RWPE1 (cell line): Measurements from ENCODE around the gene KCNJ6.

ENCODE experiments used
- CTCF ChIA-PET: fragments of 350-600 bp; sonication (Branson Sonifier 250); formaldehyde crosslinking; extraction: SDS; loops from one replicate; lab custom pipeline; 2021; lab: Yijun Ruan, JAX
- POLR2A ChIA-PET: fragments of 400-600 bp; formaldehyde crosslinking; extraction: SDS; loops from one replicate; lab custom pipeline; 2020; ENCODE audit warnings: antibody characterized with exemption; ENCODE audit not compliant: low non-redundant PET; lab: Yijun Ruan, JAX
- DNase-seq: peaks from one replicate; pipeline ENCODE4 v3.0.0; 2012; ENCODE audit warnings: low spot score
- H3K27ac ChIP-seq: fragments of 450-650 bp; 2 replicates; pipeline ENCODE4 v1.5.1; 2017
- TF ChIP-seq, protein P1 (sequence below): fragments of 450-650 bp; conservative IDR thresholded peaks from 2 replicates; pipeline ENCODE4 v1.5.1; 2017; ENCODE audit warnings: low read depth, mild to moderate bottlenecking

Gene KCNJ6

DNA sequence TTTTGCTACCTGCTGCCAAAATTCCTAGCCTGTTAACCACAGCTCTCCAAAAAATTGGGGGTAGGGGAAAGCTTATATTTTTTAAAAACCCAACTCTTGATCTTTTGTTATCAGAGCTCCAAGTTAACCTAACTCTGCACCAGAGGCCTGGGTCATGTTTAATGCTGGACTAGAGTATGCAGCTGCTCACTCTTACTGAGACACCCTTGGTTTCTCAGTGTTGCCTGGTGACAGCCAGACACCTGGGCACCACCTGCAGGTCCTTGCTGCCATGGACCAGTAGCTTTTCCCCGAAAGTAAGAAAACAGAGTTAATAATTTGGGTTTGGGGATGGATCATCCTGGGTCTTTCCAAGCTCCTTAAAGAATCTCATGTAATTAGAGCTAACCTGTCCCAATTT lies 30.1 kb downstream of the KCNJ6 start:
- ChIA-PET POLR2A (no interaction called here), CTCF (interaction anchor here (0.7 kb wide), 1 partner anchor 9 kb away, joined by 4 read pairs; no protein-coding TSS in a partner anchor)
- no peak for DNase-seq
- TF ChIP-seq, protein P1, sequence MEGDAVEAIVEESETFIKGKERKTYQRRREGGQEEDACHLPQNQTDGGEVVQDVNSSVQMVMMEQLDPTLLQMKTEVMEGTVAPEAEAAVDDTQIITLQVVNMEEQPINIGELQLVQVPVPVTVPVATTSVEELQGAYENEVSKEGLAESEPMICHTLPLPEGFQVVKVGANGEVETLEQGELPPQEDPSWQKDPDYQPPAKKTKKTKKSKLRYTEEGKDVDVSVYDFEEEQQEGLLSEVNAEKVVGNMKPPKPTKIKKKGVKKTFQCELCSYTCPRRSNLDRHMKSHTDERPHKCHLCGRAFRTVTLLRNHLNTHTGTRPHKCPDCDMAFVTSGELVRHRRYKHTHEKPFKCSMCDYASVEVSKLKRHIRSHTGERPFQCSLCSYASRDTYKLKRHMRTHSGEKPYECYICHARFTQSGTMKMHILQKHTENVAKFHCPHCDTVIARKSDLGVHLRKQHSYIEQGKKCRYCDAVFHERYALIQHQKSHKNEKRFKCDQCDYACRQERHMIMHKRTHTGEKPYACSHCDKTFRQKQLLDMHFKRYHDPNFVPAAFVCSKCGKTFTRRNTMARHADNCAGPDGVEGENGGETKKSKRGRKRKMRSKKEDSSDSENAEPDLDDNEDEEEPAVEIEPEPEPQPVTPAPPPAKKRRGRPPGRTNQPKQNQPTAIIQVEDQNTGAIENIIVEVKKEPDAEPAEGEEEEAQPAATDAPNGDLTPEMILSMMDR, result no peak
- H3K27ac ChIP-seq, result no peak overlapping the region

DNA sequence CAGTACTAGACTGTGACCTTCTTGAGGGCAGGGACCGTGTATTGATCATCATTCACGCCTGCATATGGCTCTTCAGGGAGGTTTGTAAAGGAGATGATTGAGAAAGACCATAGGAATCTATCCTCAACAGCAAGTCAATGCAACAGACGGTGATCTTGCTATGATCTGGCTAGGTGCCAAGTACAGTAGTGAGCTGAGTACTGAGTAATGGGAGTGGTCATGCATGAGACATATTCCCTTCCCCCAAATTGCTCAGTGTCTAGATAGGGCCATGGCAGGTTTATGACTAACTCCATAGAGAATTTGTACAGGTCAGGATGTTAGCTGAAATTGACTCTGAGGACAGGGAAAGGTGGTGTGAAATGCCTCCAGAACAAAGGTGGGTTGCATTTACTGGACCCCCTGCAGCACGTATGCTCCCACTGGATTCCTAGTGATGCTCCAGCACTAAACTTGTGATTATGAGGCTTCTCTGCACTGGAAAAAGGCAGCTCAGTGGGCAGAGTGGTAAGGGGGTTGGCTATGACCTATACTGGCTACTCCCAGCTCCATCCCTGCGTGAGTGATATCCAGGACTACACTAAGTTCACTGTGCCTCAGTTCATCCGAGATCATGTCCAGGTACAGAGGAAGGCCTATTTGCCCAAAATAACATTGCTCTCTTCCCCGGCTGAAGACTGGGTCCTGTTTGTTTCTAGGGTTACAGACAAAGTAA lies 37.2 kb downstream of the KCNJ6 start:
- peak; percentile 96 for DNase-seq
- ChIA-PET CTCF (interaction anchor here (0.7 kb wide), 1 partner anchor 178 kb away, joined by 6 read pairs; no protein-coding TSS in a partner anchor), POLR2A (no interaction called here)
- TF ChIP-seq, protein P1, result no peak
- H3K27ac ChIP-seq, result peak overlapping the region; percentile 59; the same call in 1 of the 2 replicates

DNA sequence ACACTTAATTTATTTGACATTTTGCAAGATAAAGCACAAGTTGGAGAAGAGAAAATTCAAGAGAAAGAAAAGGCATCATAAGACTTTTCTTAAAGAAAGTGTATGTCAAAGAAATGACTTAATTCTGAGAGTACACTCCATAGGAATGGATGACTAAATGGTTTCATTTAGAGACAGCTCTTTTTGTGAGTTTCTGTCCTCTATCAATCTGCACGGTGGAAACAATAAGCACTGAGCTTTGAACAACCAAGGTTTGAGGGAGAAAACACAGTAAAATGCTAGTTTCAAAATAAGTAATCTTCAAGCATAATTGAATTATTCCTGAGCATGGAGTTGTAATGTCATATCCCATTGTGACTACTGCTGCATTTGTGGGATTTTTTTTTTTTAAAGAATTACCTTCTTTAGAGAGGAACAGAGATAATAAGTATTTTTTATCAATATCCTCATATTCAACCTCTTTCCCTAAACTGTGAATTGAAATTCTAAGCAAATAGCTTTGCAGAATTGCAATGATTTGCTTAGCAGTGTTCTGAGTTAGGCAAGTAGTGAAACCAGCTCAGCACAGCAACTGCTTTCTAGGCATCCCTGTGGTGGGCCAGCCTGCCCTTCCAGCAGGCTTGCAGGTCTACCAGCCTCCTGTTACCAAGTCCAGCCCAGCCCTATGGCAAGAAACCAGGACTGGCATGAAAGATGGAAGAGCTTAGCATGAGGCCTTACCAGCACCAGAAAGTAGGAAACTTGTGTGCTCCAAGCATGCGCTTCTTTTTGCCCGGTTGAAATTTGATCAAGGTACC lies 38.2 kb downstream of the KCNJ6 start:
- POLR2A ChIA-PET, result no interaction called here
- DNase-seq, result no peak
- TF ChIP-seq, protein P1, result no peak
- H3K27ac ChIP-seq, result peak overlapping the region; percentile 25; the same call in 1 of the 2 replicates
- CTCF ChIA-PET, result interaction anchor here (0.7 kb wide), 1 partner anchor 8 kb away, joined by 6 read pairs; no protein-coding TSS in a partner anchor

DNA sequence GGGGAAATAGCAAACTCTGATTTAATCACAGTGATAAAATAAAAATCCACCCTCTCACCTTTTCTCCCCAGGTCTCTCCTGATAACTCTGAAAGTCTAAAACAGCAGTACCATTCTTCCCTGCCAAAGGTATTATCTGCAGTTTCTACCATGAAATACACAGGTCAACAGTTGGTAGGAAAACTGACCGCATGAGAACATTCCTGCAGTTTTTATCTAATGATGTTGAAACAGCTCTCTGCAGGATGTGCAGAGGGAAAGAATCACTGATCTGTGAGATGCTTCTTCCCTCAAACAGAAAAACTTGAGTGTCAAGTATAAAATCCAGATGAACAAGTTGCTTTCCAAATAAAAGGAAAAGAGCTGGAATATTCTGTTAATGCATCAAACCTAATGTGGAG lies 39.1 kb downstream of the KCNJ6 start:
- ChIA-PET POLR2A (no interaction called here), CTCF (no interaction called here)
- no peak for DNase-seq
- TF ChIP-seq, protein P1, result no peak
- no peak overlapping the region for H3K27ac ChIP-seq

DNA sequence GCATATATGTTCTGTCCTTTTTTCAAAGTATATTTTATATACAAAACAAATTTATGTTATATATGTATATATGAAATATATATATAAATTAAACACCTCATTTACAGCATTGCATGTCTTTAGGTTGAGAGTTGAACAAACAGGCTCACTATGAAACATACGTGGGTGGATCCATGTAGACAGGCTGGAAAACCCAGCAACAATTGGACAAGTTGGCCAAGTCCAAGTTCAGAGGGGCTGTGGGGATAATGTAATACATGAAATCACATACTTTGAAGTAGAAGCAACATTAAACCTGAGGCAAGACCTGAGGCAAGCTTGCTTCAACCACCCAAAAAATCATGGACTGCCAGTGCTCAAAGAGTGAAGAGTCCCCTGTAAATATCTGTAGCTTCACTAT lies 39.7 kb downstream of the KCNJ6 start:
- TF ChIP-seq, protein P1, result no peak
- DNase-seq, result no peak
- CTCF ChIA-PET, result no interaction called here
- no peak overlapping the region for H3K27ac ChIP-seq
- POLR2A ChIA-PET, result no interaction called here
